ENCODE results near the gene SLC16A11. TPM values are rescaled to one million over a fixed set of nuclear protein-coding genes. Genes with fewer than 3 reads are reported as not detected.
A peak's percentile ranks its signal among the peaks of the same experiment; 100 is the strongest.

SLC16A11 gene
- total and polyA plus RNA-seq, 2 donors (not counting 1 experiment from before 2014, with no cell fraction given), result 10.0 to 31.9 TPM

- H3K9me3 Mint-ChIP-seq (ENCODE audit: insufficient read depth), result no peaks in the 10 kb centered on the region
- POLR2A ChIA-PET, result interaction anchor here (0.6 to 2.0 kb wide), 7 partner anchors 11 to 505 kb away, joined by 3 to 9 read pairs (median 5); a partner anchor contains a TSS
Measured at GRCh38 chr17:7042501-7043181, 1.3 kb downstream of the SLC16A11 start.

More at GRCh38 chr17:7042501-7043181, 1.3 kb downstream of the SLC16A11 start:
- Histone ChIP-seq H3K36me3 (replicated peaks in 1 of 2; ENCODE audit: control extremely low read depth in 1 of 2, control insufficient read depth in 1 of 2, extremely low read depth in 1 of 2, insufficient read depth in 2 of 2, low read length in 1 of 2) (peaks cover 0 to 2% of the 10 kb centered on the region in 2 experiments), H3K27me3 (replicated peaks in 1 of 4; ENCODE audit: control extremely low read depth in 1 of 4, control insufficient read depth in 3 of 4, insufficient read depth in 4 of 4, low read length in 3 of 4) (peaks cover 0 to 4% (median 0%) of the 10 kb centered on the region in 4 experiments), H3K27ac (ENCODE audit: low read length in 2 of 2) (peak overlapping the region; percentile 24 to 74), H3K9me3 (ENCODE audit: control extremely low read depth in 1 of 3, control insufficient read depth in 2 of 3, insufficient read depth in 1 of 3, low read length in 2 of 3) (peaks cover 0 to 8% (median 0%) of the 10 kb centered on the region in 3 donors), H2AFZ (ENCODE audit: insufficient read depth, low read depth, low read length, poor library complexity, severe bottlenecking) (peak overlapping the region; percentile 73), H3K4me1 (ENCODE audit: control insufficient read depth in 2 of 2, insufficient read depth in 2 of 2, low read length in 2 of 2) (peaks cover 35 to 56% of the 10 kb centered on the region in 2 donors), H3K9ac (ENCODE audit: low read length) (peak overlapping the region; percentile 76), H3K4me2 (replicated peaks; ENCODE audit: low read depth, low read length, poor library complexity, severe bottlenecking) (peak overlapping the region; percentile 99), H3K79me2 (ENCODE audit: control insufficient read depth, insufficient read depth, low read length) (no peaks in the 10 kb centered on the region), H3K4me3 (ENCODE audit: control extremely low read depth in 1 of 5, extremely low read depth in 1 of 5, insufficient read depth in 1 of 5, low read depth in 2 of 5, low read length in 4 of 5) (peak overlapping the region in 4 of 5 experiments; percentile 46 to 77 (median 65)), H4K20me1 (ENCODE audit: control insufficient read depth, insufficient read depth, low read length, poor library complexity, severe bottlenecking) (no peaks in the 10 kb centered on the region)
- DNase-seq, result peak; percentile 75
- H3K27ac Mint-ChIP-seq, result peak overlapping the region; percentile 85
- peak; percentile 6 for ATAC-seq (ENCODE audit: low read depth)
- CTCF ChIA-PET, result interaction anchor here (0.7 to 14.5 kb wide), 8 partner anchors 9 to 132 kb away, joined by 3 to 584 read pairs (median 4); partner anchors contain the start of gene BCL6B
- intact Hi-C loops (cut with micrococcal nuclease), result loop anchor here (1.0 to 10.0 kb wide), 2 partner anchors 7 to 542 kb away; partner anchors contain the start of gene MPDU1
- H3K27me3 Mint-ChIP-seq, result no peaks in the 10 kb centered on the region
- TF ChIP-seq EZH2 (IDR thresholded peaks at IDR 0.05; ENCODE audit: borderline replicate concordance, insufficient read depth, low read depth, low read length, poor library complexity, severe bottlenecking), result no peak
- no peak for TF ChIP-seq CTCF (IDR thresholded peaks at IDR 0.05)
- 4% methylated on average over 53 of the region's 53 CpGs for WGBS (ENCODE audit: insufficient coverage)
- H3K4me1 Mint-ChIP-seq, result peaks cover 55% of the 10 kb centered on the region
- H3K4me3 Mint-ChIP-seq, result peak overlapping the region; percentile 86

Data from B cell (primary cell).